Ramos (cell line): Measurements from ENCODE around the gene ZNF304.

ENCODE experiments used
- in situ Hi-C: fragments of 300-500 bp; cut with MboI; formaldehyde crosslinking; loops from one replicate; pipeline ENCODE4 v1.14.3; 2022; ENCODE audit warnings: low sequenced_read_pairs; ENCODE audit not compliant: unreplicated experiment

ZNF304 gene

DNA sequence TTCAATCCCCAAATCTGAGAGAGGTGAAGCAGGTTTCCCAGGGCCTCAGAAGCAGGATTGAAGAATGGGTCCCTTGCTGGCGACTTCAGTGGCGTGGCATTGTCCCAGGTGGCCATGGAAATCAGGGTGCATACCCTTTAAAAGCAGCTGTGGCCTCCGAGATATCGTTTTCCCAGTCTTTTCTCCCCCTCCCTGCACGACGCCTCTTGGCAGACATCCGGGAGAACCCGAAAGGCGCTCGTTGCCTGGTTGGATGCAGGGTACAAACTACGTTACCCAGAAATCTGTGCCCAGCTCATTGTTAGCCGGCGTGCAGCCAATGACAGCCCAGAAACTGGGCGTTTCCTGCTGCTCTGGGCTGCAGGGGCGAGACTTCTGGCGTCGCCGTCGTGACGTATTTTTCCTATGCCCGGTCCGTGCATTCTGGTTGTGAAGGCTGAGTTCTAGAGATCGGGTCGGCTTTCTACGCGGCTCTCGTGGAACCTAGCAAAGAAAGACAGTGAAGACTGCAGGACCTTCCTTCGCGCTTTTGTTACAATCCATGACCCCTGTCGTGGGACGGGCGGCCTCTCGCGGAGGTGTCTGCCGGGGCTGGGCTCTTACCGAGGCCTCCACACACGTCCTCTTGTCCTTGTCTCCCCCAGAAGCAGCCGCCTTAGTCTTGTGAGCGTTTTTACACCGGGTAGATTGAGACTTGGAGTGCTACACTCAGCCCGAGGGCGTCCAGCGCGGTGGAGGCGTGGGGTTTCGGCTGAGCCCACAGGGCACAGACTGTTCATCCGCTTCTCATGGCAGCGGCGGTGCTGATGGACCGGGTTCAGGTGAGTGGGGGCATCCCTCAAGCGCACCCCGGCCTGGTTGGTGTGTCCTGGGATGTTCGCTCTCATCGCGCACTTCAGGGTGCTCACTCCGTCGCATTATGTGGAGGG is at the start of gene ZNF304:
Gene ZNF304, plus strand, starts transcription at position 395 of the 929 bp plus-strand sequence. Its CDS starts 394 bp downstream, at position 789.
- in situ Hi-C loops = no loop called here

DNA sequence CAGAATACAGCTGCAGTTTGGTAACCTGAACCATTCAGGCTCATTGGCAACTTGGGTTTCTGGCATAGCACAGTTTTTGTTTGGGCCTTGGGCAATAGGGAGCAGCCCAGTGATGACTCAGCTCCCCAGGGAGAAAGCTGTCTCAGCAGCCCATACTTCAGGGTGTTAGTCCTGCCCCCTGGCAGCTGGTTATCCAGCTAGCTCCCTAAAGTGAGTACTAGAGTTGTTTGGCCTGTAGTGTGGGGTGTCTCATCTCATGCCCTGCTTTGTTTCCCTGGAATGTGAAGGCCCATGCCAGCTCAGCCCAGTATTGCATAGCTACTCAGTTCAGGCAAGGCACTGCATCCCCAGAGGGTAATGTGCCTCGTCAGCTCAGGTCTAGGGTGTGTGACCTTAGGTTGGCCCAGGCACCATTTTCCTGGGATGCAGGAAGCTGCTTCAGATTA is 49.0 kb upstream of the ZNF304 start:
- in situ Hi-C loops = no loop called here

DNA sequence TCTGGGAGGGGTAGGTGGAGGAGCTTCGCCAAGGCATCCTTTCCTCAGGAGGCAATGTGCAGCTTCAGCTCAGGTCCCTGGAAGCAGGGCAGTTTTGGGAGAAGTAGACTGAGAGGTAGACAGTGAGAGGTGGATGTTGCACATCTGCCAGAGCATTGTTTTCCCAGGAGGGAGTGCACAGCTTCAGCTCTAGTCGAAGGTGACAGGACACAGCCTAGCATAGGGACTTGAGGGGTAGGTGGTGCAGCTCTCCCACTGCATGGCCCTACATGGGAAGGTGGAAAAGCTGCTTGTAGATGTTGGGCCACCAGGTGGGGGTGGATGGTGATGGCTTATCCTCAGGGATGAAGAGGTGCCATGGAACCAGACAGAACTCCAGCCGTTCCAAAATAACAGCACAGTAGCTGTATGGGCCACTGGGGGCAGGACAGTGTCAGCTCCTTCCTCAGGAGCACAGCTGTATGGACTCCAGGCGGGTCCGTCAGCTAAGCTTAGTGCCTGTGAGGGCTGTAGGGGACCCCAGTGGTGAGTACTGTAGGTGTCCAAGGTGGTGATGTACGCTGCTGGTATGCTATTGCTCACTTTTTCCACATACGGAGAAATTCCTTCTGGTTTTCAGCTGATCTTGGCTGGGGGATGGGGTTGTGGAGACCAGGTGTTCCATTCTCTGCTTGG is 48.2 kb upstream of the ZNF304 start:
- in situ Hi-C loops = no loop called here

DNA sequence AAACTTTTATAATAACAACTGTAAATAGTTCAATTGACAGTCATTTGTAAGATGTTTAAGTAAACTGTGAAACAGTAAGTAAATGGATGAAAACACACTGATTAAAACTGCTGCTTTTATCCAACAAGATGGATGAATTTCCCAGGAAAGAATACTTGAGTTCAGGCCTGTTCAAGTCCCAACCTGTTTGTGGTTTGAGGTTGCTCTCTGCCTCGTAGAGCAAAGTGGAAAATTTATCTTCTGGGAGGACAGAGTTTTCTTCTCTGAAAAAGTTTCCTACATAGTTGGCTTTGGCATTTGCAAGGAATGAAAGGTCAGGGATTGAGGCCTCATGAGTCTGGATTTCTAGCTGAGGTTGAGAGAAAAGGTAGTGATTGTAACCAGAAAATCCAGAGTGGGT is 46.0 kb upstream of the ZNF304 start:
- in situ Hi-C loops = no loop called here

DNA sequence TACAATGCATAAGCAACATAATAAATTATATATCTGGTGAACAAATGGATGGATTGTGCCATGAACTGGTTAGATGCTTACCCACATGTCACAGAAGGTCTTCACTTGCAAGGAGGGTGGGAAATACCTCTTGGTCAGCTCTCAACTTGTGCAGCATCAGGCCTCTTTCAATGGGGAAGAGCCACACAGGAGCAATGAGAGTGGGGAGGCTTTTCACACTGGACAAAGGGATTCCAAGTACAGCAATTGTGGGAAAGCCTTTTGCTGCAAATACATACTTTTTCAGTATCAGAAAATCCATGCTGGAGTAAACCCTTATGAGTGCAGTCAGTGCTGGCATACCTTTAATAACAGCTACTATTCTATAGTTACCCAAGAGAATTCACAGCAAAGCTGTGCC is 42.6 kb upstream of the ZNF304 start:
- in situ Hi-C loops = no loop called here

DNA sequence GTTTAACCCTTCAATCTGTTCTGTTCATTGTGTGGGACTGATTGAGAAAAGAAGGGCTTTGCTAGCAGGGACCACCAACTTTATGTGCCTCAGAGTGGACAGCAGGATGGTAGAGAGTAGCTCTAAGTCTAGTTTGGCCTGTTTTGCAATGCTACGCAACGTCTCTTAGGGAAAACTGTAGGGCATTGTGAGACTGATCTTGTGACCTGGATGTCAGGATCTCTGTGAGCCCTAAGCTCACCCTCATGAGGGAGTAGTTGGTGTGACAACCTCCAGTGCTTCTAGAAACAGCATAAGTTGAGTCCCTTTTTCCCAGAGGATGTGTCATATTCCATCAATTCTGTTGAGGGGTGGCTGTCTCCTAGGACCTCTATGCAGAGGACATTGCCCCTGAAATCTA is 40.3 kb upstream of the ZNF304 start:
- in situ Hi-C loops = no loop called here

DNA sequence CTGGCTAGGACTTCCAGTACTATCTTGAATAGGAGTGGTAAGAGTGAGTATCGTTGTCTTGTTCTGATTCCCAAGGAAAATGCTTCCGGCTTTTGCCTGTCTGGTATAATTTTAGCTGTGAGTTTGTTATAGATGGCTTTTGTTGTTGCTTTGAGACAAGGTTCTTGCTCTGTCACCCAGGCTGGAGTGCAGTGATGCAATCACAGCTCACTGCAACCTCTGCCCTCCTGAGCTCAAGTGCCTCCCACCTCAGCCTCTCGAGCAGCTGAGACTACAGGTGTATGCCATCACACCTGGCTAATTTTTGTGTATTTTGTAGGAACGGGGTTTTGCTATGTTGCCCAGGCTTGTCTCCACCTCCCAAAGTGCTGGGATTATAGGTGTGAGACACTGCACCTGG is 36.9 kb upstream of the ZNF304 start:
- in situ Hi-C loops = no loop called here

DNA sequence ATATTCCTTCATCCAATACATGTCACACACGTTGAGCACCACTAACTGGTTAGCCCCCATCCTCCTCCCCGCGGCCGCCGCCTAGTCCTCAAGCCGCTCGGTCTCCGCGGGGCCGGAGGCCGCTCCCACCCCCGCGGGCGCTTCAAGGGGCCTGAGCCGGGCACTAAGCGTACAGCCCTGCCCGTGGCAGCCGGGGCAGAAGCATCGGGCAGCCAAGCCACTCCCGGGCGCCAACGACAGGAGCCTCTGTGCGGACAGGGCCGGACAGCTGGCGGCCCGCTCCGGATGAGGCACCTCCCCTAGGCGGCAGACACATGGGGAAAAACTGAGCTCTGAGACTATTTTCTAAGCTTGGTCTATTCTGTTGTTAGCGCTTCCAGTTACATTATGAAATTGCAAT is 33.6 kb upstream of the ZNF304 start:
- in situ Hi-C loops = no loop called here

DNA sequence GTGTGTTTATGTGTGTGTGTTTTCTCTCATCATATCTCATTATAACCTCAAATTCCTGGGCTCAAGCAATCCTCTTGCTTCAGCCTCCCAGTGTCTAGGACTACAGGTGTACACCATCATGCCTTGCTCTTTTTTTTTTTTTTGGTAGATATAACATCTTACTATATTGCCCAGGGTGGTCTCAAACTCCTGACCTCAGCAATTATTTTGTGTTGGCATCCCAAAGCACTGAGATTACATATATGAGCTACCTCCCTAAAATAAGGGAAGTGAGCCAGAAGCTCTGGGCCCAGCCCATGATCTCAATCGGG is 31.2 kb upstream of the ZNF304 start:
- in situ Hi-C loops = no loop called here

DNA sequence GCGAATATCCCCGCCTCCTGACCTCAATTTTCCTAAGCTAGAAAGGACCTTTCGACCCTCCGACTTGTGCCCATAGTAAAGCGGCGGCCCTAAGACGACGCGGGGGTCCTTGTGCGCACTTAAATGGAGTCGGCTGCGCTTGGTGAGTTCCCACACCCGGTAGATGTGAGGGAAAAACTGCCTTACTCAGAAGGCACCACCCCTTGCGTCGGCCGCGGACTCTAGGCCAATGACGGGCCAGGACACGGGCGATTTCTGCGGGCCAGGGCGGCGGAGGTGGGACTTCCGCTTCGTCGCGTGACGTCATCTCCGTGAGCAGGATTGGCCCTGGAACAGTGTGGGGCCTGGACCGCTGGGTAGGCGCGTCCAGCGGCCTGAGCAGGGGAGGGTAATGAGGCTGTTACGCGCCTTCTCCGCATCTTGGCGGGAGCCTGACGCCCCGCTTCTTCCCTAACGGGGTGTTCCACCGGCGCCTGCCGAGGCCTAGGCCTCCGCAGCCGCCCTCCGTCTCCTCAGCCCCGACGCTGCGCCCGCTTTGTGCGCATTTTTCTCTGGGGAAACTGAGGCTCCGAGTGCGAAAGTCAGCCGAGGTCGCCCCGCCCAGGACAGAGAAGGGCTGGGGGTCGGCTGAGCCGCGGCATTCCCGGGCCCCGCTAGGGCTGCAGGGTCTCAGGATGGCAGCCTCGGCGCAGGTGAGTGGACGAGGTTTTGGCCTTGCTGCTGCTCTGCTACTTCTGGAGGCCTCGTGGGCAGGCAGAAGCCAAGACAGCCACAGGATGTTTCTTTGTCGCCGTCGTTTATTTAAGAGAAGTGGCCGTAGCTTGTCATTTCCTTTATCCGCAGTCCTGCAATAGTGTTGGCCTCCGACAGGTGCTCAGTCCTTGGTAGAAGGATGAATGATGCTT is 30.6 kb upstream of the ZNF304 start, which contains the start of gene ZNF543:
Gene ZNF543, plus strand, starts transcription at position 293 of the 905 bp plus-strand sequence. Its CDS starts 382 bp downstream, at position 675.
- in situ Hi-C loops = no loop called here

DNA sequence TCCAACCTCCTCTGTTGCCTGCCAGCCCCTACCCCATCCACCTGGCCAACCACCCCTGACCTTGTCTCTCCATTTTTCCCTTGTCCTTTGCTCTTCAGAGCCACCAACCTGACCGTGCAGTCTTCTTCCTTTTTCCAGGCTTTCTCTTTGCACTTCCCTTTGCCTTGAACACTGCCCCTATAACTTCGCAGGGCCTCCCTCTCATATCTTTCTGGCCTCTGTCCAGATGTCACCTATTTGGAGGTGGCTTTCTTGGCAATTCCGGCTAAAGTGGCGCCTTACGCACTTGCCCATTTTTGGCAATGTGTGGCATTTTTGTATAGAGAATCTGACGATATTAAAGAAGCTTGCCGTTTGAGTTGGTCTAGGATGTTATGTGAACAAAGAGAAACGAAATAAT is 30.0 kb upstream of the ZNF304 start:
- in situ Hi-C loops = no loop called here

DNA sequence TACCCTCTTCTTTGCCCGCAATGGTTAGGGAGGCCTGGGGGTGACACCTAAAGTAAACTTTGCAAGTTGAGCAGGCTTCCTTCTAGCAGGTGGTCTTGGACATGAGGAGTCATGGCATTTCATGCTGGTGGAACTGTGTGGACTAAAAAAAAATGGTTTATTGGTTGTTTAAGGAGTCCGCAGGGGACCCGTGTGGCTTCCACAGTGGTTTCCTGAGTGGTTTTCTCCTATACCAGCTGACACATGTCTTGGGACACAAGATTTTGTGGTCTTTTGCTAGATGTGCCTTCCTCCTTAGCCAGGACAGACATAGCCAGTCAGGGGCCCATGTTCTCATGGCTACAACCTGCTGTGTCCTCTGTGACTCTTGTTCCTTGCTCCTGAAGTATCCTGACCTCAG is 29.3 kb upstream of the ZNF304 start:
- in situ Hi-C loops = no loop called here

DNA sequence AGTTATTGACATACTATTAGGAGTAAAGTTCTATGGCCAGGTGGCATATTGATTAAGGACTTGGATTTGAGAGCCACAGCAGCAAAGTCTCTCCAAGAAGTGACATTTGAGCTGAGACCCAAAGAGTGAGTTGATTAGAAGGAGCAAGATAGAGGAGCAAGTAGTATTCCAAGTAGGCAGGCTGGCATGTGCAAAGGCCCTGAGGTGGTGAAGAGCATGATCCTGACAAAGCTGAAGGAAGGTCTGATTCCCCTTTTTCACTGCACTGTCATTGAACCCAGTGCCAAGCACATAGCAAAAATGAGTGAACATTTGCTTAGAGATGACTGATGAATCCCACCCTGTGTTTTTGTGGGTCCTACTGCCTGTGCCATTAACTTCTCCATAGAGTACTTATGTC is 26.1 kb upstream of the ZNF304 start:
- in situ Hi-C loops = no loop called here

DNA sequence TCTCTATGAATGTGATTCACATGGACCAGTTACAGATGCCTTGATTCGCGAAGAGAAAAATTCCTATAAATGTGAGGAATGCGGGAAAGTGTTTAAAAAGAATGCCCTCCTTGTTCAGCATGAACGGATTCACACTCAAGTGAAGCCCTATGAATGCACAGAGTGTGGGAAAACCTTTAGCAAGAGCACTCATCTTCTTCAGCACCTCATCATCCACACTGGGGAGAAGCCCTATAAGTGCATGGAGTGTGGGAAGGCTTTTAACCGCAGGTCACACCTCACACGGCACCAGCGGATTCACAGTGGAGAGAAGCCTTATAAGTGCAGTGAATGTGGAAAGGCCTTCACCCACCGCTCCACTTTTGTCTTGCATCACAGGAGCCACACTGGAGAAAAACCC is 23.1 kb upstream of the ZNF304 start:
- in situ Hi-C loops = no loop called here

DNA sequence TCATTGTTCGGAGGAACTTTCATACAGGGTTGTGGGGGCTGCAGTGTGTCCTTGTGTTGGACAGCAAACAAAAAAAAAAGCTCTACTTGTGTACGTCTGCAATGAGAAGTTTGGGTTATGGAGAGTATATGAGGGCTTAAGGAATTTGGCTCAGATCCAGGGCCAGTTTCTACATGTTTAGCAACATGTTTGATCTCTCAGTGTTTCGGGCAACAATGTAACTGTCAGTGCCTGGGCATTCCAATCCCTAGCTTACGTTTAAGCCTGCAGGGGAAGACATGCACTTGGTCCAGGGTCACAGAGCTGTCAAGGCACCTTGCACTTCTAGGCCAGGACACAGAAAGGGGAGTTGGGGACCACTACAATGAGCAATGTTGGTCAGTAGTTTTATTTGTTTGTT is 16.9 kb upstream of the ZNF304 start:
- in situ Hi-C loops = no loop called here

DNA sequence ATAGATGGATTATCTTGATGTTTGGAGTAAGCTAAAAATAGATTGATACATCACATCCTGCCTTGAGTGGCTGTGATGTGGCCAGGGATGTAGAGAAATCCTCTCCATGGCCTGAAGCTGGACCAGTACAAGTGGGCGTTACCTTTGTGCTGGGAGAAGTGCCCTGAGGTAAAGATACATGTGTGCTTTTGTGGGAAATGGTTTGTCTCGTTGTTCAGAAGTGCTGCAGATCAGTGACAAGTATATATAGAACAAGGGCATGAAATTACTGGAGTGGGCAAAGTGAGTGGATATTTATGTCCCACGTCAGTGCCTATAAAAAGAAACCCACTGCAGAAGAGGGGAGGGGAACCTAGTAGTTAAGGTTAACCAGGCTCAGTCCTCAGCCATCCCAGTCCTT is 12.2 kb upstream of the ZNF304 start:
- in situ Hi-C loops = no loop called here

DNA sequence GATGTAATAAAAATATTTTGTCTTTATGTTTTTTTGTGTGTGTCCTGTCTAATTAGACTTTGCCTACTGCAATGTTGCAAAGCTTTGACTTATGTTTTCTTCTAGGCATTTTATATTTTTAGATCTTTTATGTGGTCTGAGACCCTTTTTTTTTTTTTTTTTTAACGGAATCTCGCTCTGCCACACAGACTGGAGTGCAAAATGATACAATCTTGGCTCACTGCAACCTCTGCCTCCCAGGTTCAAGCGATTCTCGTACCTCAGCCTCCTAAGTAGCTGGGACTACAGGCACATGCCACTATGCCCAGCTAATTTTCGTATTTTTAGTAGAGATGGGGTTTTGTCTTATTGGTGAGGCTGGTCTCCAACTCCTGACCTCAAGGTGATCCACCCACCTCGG is 8.5 kb upstream of the ZNF304 start:
- in situ Hi-C loops = no loop called here

DNA sequence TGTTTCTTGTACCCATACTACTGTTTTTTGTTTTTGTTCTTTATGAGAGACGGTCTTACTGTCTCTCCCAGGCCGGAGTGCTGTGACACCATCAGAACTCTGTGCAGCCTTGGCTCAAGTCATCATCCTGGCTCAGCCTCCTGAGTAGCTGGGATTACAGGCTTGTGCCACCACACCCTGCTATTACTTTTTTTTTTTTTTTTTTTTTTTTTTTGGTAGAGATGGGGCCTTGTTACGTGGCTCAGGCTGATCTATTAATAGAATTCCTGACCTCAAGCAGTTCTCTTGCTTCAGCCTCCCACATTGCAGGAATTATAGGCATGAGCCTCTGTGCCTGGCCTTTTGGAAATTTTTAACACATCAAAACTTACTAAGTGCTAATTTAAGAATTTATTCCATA is 2.9 kb upstream of the ZNF304 start:
- in situ Hi-C loops = no loop called here

DNA sequence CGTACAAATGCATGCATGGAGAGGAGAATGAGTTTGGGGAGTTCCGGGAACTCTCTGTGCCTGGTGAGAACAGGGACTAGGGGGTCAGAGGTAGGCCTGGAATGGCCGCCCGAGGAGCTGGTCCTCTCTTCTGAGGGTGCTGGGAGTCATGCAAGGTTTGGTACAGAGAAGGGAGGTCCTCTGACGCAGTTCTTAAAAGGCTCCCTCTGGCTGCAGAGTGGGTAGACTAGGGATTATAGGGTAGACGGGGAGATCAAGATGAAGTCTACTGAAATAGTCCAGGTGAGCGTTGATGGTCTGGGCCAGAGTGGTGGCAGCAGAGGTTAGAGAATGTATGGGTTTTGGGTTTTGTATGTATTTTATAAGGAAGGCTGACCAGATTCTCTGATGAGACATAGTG is 796 bp downstream of the ZNF304 start:
- in situ Hi-C loops = no loop called here

DNA sequence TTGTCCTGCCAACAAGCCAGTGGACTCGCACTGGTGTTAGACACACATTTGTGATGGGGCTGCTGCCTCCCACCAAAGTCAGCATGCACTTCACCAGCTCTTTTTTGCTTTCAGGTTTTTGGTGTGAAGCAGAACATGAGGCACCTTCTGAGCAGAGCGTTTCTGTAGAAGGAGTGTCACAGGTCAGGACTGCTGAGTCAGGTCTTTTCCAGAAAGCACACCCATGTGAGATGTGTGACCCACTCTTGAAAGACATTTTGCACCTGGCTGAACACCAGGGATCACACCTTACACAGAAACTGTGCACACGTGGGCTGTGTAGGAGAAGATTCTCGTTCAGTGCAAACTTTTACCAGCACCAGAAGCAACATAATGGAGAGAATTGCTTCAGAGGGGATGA is 4.8 kb downstream of the ZNF304 start:
- in situ Hi-C loops = no loop called here

DNA sequence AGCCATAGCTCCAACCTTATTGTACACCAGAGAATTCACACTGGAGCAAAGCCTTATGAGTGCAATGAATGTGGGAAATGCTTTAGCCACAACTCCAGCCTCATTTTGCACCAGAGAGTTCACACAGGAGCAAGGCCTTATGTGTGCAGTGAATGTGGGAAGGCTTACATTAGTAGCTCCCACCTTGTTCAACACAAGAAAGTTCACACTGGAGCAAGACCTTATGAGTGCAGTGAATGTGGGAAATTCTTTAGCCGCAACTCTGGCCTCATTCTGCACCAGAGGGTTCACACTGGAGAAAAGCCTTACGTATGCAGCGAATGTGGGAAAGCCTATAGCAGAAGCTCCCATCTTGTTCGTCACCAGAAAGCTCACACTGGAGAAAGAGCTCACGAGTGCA is 6.3 kb downstream of the ZNF304 start:
- in situ Hi-C loops = no loop called here
